GOT3 (cell line): ENCODE measurements around the gene VWC2.
"Not testable (repeated sequence)": the region's sequence is repeated elsewhere in the genome, so short reads cannot be mapped to it uniquely, and the experiment has no call there.

ENCODE experiments used
- DNase-seq: peaks from one replicate; lab custom pipeline; 2025; ENCODE audit warnings: mixed read lengths; lab: John Stamatoyannopoulos, UW

The VWC2 gene

DNA sequence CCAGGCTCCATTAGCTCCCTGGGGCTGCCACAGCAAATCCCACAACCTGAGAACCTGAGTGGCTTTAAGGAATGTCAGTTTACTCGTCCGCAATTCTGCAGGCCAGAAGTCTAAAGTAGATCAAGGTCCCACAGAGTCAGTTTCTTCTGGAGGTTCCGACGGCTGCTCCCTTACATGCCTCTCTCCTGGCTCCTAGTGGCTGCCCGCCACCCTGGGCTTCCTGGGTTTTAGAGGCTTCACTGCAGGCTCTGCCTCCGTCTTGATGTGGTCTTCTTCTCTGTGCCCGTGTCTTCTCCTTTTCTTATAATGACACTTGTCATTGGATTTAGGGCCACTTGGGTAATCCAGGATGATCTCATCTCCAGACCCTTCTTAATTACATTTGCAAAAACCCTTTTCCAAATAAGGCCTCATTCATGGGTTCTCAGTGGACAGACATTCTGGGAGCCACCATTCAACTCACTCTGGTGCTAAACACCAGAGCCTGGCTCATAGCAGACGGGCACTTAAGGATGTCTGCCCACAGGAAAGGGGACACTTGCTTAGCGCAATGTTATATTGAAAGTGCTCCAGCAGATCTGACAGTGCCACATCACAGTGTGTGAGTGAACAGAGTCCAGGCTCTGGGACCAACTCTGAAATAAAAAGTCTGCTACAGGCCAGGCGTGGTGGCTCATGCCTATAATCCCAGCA is 77.6 kb downstream of the VWC2 start:
- no peak for DNase-seq

DNA sequence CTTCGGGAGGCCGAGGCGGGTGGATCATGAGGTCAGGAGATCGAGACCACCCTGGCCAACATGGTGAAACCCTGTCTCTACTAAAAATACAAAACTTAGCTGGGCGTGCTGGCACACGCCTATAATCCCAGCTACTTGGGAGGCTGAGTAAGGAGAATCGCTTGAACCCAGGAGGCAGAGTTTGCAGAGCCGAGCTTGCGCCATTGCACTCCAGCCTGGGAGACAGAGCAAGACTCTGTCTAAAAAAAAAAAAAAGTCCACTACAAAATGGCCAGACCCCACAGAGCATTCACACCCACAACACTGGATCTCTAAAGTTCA is 78.1 kb downstream of the VWC2 start:
- not testable (repeated sequence) for DNase-seq

DNA sequence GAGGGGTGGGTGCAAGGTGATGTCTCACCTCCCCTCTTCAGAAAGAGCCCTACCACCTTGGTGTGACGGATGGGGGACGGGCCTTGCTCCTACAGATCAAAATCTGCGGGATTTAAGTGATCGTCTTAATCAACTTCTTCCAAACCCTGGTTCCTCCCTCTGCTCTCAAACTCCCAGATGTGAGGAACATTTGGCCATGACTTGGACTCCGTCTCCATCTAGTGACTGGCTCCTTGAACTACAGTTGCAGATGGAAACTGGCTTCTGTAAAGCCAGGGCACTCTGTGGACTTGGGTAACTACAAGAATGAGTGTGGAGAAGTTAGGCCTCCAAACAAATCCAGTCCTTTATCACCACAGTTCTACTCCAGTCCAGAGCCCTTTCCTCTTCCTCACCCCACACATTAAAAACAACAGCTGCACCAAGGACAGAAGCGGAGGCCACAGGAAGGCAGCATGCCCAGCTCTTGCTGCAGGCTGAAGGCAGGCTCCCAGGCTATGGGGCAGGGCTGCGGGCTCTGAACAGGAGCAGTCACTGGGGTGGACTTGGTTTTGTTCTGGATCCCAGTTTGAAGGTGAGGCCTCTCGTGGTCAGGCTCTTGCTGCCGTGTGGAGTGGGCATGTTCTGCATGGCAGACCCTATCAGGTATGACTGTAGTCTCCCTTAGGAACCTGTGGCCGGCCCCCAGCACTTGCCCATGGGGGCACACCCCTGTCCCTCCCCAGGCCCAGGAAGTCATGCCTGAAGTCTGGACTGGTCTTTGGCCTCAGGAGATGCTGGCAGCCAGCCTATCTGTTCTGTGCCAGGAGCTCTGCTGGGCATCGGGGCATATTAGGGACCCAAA is 79.4 kb downstream of the VWC2 start:
- no peak for DNase-seq

DNA sequence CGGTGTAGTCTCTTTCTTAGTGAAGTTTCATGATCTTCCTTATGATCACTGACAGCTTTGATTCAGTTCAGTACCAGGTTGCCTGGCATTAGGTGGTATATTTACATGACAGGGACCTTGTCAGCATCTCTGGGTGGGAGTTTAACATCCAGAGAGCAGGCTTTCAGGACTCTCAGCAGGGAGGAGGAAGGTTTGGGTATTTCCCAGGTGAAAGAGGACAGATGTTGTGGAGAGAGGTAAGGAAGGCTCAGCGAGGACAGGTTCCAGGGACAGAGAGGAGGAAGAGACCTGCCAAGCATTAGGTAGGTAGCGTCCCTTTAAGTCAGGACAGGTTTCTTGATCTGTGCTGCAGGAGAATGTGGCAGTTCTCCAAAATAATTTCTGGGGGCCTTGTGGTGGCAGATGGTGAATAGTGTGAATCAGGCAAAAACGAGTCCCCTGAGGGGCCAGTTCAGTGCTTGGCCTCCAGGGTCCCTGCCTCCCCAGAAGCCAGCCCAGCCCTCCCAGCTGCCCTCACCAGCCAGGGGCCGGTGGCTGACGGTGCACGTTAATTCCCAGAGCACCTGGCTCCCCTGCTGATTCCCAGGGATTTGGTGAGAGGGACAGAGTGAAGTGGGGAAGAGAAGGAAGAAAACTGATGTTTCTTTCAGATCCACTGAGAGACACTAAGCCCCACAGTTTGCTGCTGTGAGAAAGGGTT is 82.0 kb downstream of the VWC2 start:
- no peak for DNase-seq

DNA sequence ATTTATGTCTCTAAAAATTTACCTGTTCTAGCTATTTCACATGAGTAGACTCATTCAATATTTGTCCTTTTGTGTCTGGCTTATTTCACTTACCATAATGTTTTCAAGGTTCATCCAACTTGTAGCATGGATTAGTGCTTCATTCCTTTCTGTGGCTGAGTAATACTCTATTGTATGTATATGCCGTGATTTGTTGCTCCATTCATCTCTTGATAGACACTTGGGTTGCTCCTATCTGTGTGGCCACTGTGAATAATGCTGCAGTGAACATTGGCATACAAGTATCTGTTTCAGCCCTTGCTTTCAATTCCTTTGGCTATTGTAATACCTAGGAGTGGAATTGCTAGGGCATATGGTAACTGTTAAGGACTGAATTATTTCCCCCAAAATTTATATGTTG is 86.9 kb downstream of the VWC2 start:
- DNase-seq = no peak

DNA sequence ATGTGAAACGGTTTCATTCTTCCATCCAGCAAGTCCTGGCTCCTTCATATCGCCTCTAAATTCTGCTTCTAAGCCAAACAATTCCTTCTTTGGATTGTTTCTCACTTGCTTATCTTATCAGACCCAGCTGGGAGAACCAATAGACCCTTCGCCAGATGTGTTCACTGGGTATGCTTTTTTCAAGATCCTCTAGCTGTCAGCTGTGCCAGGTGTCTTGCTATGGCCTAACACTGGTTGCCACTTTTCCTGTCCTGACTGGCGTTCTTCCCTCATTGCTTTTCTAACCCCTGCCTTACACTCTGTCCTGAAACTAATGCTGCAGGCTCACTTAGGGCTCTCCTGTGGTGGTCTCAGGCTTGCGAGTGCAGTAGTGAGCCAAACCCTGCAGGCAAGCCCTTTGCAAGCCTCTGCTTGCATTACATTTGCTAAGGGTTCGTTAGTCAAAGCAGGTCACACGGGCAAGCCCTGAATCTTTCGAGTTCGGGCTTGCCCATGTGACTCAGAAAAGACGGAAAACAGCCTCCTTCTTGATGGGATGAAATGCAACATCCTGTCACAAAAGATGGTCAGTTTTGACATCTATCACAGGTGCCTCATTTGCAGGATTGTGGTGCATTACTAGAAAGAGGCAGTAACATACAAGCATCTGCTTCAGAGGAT is 92.8 kb downstream of the VWC2 start:
- no peak for DNase-seq

DNA sequence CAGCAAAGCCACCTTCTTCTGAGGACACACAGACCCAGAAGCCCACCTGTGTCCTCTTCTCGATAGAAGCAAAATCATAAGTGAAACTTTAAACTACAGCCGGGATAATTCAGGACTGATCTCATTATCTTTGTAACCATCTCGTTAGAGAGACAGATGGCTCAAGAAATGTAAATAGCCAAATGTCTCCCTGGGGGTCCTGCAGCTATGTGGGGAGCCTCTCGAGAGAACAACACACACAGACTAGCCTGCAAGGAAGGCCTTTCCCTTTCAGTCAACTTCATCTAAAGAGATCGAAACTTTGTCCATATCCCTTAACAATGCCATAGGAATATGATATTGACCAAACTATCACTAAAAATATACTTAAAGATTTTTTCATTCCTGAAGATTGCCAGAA is 93.5 kb downstream of the VWC2 start:
- no peak for DNase-seq

DNA sequence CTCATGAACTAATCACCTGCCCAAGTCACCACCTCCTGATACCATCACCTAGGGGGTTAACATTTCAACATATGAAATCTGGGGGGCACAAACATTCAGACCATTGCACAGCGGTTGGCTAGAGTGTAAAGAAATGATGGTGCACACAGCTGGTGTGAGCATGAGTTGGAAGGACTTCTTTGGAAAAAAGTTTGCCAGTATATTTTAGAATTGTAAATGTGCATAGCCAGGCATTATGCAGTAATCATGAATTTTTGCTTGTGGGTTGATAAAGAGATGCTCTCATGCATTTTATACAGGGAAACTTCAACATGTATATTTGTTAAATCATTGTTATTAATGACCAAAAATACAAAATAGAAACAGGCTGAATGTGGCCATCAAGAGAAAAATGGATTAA is 100.0 kb downstream of the VWC2 start:
- DNase-seq = no peak

DNA sequence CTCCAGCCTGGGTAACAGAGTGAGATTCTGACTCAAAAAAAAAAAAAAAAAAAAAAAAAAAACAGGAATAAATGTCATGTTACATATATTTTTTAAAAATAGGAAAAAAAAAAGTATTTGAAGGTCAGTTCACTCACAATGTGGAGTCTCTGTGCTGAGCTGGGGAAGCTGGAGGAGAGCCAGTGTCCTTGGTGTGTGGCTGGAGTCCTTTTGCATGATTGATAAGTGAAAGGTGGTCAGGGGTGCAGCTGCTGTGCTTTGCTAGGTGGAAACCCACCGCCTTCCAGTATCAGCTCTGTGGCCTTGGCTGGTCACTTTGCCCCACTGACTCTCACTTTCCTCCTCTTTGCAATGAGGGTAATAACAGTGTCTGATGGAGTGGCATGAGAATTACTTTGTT is 101.9 kb downstream of the VWC2 start:
- no peak for DNase-seq

DNA sequence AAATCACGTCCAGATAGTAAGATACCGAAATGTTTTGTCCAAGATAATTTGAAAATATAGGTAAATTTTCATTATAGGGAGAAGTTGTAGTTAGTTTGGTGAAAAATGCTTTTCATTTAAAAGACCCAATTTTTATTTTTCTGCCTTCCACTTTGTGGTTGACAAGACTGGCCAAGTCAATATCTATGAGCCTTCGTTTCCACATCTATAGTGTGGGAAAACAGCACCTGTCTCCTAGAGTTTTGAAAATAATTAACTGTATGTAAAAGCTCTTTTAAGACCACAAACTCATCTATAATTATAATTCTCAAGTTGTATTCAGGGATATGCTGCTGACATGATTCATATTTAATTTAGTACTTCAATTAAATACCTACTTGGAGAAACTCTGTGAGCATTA is 102.8 kb downstream of the VWC2 start:
- DNase-seq = no peak

DNA sequence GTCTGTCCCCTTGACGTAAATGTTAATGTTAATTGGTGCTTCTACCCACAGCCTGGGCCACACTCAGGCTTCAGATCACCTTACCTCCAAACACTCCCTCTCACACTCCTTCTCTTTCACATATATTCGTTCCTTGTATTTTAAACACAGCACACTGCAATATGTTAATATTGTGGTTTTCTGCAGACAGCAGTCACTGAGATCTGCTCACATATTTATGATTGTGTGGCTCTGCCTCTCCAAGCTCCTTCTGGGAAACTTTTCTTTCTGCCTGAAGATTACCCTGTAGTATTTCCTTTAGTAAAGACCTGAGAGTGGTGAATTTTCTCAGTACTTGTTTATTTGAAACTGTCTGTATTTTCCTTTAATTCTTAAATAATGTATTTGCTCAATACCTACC is 104.7 kb downstream of the VWC2 start:
- DNase-seq = no peak

DNA sequence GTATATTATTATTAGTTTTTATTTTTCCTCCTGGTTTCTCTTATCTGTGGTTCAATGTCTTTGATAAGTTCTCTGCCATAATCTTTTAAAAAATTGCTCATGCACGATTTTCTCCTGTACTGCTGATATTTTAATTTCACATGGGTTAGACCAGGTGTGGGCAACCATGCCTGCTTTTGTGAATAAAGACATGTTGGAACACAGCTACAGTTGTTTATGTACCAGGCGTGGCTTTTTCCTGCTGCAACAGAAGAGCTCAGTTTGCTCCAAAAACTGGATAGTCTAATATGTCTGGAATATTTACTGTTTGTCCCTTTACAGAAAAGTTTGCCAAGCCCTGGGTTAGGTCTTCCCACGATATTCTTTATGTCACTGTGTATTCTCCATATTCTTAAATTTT is 105.2 kb downstream of the VWC2 start:
- no peak for DNase-seq

DNA sequence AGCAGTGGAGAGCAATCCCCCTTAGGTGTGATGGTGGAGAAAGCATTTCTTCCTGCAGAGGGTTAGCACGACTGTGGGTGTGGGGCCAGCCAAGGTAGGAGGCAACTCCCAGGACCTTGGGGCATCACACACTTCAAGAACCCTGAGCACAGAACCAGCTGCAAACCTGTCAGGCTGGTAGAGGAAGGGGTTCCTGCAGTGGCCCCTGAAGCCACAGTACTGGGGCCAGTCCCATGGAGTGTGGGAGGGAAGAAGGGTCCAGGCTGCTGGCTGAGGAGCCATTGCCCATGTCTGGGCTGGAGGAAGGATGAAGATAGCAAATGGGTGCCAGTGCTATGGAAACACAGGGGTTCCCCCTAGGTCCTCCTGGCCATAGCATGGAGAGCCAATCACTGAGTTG is 110.5 kb downstream of the VWC2 start:
- DNase-seq = no peak

DNA sequence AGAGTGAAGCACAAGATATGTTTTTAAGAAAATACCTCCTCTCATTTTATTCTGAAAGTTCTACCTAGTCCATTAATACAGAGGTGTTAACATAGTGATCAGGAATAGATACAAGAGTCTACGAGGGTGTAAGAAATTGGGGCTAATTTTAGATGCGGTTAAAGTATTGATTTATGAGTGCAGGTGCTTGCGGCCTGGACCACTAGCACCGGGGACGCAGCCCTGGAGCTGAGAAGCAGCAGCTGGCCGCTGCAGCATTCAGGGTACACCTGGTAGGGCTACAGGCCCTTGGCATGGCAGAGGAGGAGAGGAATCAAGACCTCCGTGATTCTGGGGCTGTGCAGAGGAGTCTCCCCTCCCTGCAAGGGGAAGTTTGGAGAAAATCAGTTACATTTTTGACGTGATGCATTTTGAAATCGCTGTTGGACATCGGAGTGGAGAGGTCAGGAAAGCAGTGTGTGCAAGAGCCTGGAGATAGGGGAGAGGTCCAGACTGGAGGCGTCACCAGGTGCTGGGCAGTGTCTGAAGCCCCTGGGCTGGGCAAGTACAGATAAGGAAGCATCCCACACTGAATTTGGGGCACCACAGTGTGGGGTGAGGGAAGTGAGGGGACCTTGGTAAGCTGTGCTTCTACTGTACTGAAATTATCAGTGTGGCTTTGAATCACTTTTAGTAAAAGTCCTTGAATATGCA is 112.3 kb downstream of the VWC2 start:
- no peak for DNase-seq

DNA sequence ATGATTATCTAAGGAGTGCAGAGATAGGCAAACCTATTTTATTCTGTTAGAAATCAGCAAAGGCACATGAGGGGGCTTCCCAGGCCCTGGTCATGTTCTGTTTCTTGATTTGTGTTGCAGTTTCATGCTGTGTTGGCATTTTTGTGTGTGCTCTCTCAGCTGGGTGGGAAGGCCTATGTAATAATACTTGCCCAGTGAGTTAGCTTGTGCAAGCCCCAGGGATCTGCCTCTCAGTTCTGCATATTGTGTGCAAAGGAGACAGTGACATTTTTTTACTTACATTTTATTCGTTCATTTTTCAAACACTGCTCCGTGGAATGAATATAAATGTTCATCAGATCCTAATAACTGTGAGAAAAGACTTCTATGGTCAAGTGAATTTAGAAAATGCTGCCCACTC is 119.0 kb downstream of the VWC2 start:
- no peak for DNase-seq

DNA sequence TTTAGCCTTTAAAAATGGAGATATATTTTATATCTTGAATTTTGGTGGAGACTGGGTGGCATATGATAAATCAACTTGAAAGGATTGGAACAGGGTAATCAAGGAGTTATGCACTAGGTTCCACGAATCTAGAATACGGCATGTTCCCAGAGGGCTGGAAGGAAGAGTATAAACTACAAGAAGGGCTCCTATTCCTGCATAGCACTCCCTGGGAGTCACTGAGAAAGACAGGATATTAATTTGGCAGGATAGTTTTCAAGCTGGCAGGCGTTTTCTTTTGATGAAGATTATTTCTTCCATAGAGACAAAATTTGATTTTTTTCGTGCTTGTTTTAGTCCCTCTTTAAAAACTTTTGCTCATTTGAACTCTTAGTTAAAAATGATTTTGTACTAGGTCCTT is 119.7 kb downstream of the VWC2 start:
- no peak for DNase-seq

DNA sequence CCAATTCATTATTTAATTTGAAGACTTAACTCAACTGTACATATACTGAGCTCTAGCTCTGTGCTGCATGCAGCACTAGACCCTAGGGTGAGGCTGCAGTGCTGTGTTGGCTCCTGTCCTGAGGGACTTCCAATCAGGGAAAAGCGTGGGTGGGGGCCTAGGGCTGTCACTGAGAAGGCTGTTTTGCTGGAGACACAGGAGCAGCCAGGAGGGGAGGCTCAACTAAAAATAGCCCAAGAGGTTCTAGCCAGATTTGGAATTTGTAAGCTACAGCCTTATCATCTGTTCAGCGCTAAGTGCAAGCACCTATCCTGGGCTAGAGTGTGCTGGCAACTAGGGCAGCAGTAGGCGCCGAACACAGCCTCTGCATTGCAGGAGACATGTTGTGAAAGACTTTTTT is 121.1 kb downstream of the VWC2 start:
- DNase-seq = no peak

DNA sequence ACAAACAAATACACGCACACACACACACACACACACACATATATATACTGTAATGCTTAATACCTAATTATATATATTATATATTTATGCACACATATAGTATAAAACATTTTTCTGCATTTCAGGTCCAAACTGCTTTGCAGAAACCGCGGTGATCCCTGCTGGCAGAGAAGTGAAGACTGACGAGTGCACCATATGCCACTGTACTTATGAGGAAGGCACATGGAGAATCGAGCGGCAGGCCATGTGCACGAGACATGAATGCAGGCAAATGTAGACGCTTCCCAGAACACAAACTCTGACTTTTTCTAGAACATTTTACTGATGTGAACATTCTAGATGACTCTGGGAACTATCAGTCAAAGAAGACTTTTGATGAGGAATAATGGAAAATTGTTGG is 138.5 kb downstream of the VWC2 start:
- DNase-seq = no peak

DNA sequence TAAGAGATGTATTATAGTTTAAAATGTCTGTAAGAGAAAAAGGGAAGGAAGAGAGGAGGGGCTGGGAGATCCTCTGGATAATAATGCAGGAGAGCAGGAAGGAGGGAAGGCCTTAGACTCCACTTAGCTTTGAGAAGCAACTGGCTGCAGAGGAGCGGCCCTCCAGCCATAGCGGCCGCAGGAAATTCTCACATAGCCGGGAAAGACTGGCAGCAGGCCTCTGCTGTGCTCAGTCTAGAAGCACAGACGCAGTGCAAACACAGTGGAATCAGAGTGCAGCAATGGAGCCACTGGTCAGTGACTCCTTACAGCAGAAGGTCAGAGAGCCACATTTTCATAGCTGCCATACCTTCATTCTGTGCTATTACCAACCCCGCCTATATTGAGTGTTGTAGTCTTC is 153.3 kb downstream of the VWC2 start:
- DNase-seq = no peak

DNA sequence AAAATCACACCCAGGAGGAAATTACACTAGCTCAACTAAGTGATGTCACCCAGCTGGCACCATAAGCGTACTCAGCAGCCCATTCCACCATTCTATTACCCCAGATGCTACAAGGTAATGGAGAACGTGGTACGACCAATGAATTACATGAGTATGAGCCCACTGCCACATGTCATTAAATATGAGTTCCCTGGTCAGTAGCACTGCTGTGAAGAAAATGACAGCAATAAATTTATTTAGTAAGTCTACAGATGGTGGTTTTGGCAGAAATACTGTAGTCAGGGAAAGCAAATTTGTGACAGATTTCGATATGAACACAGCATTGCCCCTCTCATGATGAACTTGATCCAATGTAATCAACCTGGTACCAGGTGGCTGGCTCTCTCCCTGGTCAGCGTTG is 154.2 kb downstream of the VWC2 start:
- no peak for DNase-seq

DNA sequence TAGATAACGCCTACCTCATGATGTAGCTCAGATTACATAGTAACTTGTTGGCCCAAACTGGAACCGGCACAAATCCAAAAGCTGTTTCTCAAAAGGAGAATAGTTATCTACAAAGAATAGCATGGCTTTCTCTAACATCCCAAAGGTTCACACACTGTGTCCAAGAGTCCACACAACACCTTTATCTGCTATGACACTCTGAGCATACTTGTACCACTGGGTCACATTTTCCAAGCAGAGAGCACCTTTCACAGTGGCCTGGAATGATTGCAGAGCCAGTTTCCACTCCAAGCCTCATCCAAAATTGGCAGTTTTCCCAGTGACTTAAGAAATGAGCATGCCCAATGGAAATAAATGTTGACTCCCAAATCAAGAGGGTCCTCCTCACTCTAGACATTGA is 155.3 kb downstream of the VWC2 start:
- DNase-seq = no peak

DNA sequence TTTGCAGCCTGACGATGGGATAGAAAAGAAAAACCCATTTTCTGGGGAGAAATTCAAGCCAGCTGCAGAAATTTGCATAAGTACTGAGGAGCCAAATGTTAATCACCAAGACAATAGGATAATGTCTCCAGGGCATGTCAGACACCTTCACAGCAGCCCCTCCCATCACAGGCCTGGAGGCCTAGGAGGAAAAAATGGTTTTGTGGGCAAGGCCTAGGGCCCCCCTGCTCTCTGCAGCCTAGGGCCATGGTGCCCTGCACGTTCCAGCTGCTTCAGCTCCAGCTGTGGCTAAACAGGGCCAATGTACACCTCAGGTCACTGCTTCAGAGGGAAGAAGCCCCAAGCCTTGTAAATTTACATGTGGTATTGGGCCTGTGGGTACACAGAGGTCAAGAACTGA is 158.2 kb downstream of the VWC2 start:
- DNase-seq = no peak
